NCI-H1436 treated with DMSO at 0.1 percent for 48 hours (cell line): ENCODE data around the gene CAMTA2.
"Not testable (repeated sequence)": the region's sequence is repeated elsewhere in the genome, so short reads cannot be mapped to it uniquely, and the experiment has no call there.

ENCODE experiments used
- DNase-seq: peaks from one replicate; lab custom pipeline; 2025; lab: John Stamatoyannopoulos, UW

CAMTA2 gene

GRCh38 chr17:4928881-4929280, 58.6 kb downstream of the CAMTA2 start:
- no peak for DNase-seq

DNA sequence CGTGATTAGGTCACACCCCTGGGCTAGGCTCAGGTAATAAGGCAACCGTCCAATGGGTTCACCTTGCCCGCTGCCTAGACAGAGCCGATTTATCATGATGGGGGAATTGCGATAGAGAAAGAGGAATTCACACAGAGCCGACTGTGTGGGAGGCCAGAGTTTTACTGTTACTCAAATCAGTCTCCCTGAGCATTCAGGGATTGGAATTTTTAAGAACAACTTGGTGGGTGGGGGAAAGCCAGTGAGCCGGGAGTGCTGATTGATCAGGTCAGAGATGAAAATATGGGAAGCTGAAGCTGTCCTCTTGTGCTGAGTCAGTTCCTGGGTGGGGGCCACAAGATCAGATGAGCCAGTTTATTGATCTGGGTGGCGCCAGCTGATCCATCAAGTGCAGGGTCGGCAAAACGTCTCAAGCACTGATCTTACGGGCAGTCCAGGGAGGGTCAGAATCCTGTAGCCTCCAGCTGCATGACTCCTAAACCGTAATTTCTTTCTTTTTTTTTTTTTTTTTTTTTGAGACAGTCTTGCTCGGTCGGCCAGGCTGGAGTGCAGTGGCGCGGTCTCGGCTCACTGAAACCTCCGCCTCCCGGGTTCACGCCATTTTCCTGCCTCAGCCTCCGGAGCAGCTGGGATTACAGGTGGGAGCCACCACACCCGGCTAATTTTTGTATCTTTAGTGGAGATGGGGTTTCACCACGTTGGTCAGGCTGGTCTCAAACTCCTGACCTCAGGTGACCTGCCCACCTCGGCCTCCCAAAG, 60.7 kb downstream of the CAMTA2 start:
- DNase-seq: not testable (repeated sequence)

DNA sequence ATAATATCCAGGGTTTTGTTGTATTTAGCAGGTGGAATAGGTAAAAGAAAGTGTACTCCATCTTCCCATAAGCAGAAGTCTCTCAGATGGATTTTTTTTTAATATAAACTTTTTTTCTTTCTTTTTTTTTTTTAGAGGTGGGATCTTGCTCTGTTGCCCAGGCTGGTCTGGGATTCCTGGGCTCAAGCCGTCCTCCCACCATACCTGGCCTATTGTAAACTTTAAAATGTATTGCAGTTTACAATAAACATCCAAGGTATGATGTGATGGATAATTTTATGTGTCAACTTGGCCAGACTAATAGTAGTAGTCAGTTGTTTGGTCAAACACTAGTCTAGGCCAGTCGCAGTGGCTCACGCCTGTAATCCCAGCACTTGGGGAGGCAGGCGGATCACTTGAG, 66.2 kb downstream of the CAMTA2 start:
- DNase-seq: no peak

- DNase-seq: no peak
Measured at GRCh38 chr17:4920351-4921048, 67.0 kb downstream of the CAMTA2 start.

GRCh38 chr17:4919511-4920047, 67.9 kb downstream of the CAMTA2 start:
- DNase-seq: no peak
